ENCODE measurements around the gene MYLIP.

MYLIP gene

GRCh38 chr6:16106991-16107787, 21.7 kb upstream of the MYLIP start:
- DNase-seq (ENCODE audit: extremely low spot score, insufficient read length, low read depth) (no peak), FAIRE-seq (no peak)

- no peak for DNase-seq (ENCODE audit: extremely low spot score, insufficient read length, low read depth)
- no peak for FAIRE-seq
These were observed 20.5 kb upstream of the MYLIP start for GRCh38 chr6:16108419-16108818.

GRCh38 chr6:16108921-16109658, 19.8 kb upstream of the MYLIP start:
- DNase-seq (ENCODE audit: extremely low spot score, insufficient read length, low read depth) (no peak), FAIRE-seq (no peak)

- DNase-seq (ENCODE audit: extremely low spot score, insufficient read length, low read depth) (no peak), FAIRE-seq (no peak)
These were observed 19.1 kb upstream of the MYLIP start for GRCh38 chr6:16109659-16110305.

GRCh38 chr6:16118825-16119224, 10.1 kb upstream of the MYLIP start:
- no peak for FAIRE-seq
- no peak for DNase-seq (ENCODE audit: extremely low spot score, insufficient read length, low read depth)

GRCh38 chr6:16121339-16121738, 7.5 kb upstream of the MYLIP start:
- no peak for FAIRE-seq
- DNase-seq (ENCODE audit: extremely low spot score, insufficient read length, low read depth), result no peak

- DNase-seq (ENCODE audit: extremely low spot score, insufficient read length, low read depth) (no peak), FAIRE-seq (no peak)
These were observed 6.7 kb upstream of the MYLIP start for GRCh38 chr6:16122197-16122596.

GRCh38 chr6:16124198-16125180, 4.4 kb upstream of the MYLIP start:
- DNase-seq (ENCODE audit: extremely low spot score, insufficient read length, low read depth) (no peak), FAIRE-seq (peak; percentile 63)

- DNase-seq (ENCODE audit: extremely low spot score, insufficient read length, low read depth) (no peak), FAIRE-seq (no peak)
These were observed 2.8 kb upstream of the MYLIP start for GRCh38 chr6:16126056-16126455.

GRCh38 chr6:16126861-16127260, 2.0 kb upstream of the MYLIP start:
- FAIRE-seq, result no peak
- no peak for DNase-seq (ENCODE audit: extremely low spot score, insufficient read length, low read depth)

GRCh38 chr6:16127471-16127870, 1.4 kb upstream of the MYLIP start:
- no peak for FAIRE-seq
- DNase-seq (ENCODE audit: extremely low spot score, insufficient read length, low read depth), result no peak

GRCh38 chr6:16129623-16130401, 926 bp downstream of the MYLIP start:
- DNase-seq (ENCODE audit: extremely low spot score, insufficient read length, low read depth) (no peak), FAIRE-seq (peak; percentile 46)

- no peak for DNase-seq (ENCODE audit: extremely low spot score, insufficient read length, low read depth)
- FAIRE-seq, result no peak
These were observed 1.6 kb downstream of the MYLIP start for GRCh38 chr6:16130437-16130891.

- FAIRE-seq, result peak; percentile 98
- peak; percentile 38 for DNase-seq (ENCODE audit: extremely low spot score, insufficient read length, low read depth)
These were observed 2.1 kb downstream of the MYLIP start for GRCh38 chr6:16130932-16131387.

- DNase-seq (ENCODE audit: extremely low spot score, insufficient read length, low read depth) (no peak), FAIRE-seq (no peak)
These were observed 4.0 kb downstream of the MYLIP start for GRCh38 chr6:16132909-16133308.

- FAIRE-seq (no peak), DNase-seq (ENCODE audit: extremely low spot score, insufficient read length, low read depth) (no peak)
These were observed 5.5 kb downstream of the MYLIP start for GRCh38 chr6:16134430-16134829.

- no peak for DNase-seq (ENCODE audit: extremely low spot score, insufficient read length, low read depth)
- peak; percentile 26 for FAIRE-seq
These were observed 6.2 kb downstream of the MYLIP start for GRCh38 chr6:16135066-16135465.

GRCh38 chr6:16136091-16136490, 7.2 kb downstream of the MYLIP start:
- DNase-seq (ENCODE audit: extremely low spot score, insufficient read length, low read depth) (no peak), FAIRE-seq (no peak)

Measured in GM18507 (cell line).